ENCODE measurements around the gene STARD10. TPM values are rescaled to one million over a fixed set of nuclear protein-coding genes. Genes with fewer than 3 reads are reported as not detected.

Gene STARD10
- total and polyA plus RNA-seq, 2 of the 8 experiments (the other 6 are each of a cell fraction or from before 2014, with no cell fraction given), result 23.7 to 35.7 TPM

GRCh38 chr11:72750086-72750485 lies 43.8 kb downstream of the STARD10 start (continued):
- no peak for TF ChIP-seq NANOG (IDR thresholded peaks at IDR 0.05; ENCODE audit: insufficient read depth, low read depth, low read length, poor library complexity, severe bottlenecking)
- TF ChIP-seq JUND (IDR thresholded peaks at IDR 0.05; ENCODE audit: low read length), result no peak
- no peak for TF ChIP-seq SP2 (IDR thresholded peaks at IDR 0.05; ENCODE audit: low read length)
- TF ChIP-seq ZNF274 (IDR thresholded peaks at IDR 0.05; ENCODE audit: borderline replicate concordance, extremely low read depth, low read length), result no peak
- TF ChIP-seq TBP (IDR thresholded peaks at IDR 0.05; ENCODE audit: low read depth, low read length), result no peak
- TF ChIP-seq BCL11A (IDR thresholded peaks at IDR 0.05; ENCODE audit: low read depth in 2 of 2, low read length in 2 of 2), result no peak

Data from H1 (cell line).